ENCODE measurements around the gene RUNDC1. TPM values are rescaled to one million over a fixed set of nuclear protein-coding genes. Genes with fewer than 3 reads are reported as not detected.

RUNDC1 gene
- total RNA-seq, 3 donors from 2014 or later = 22.2 to 27.0 (median 26.2) TPM

DNA sequence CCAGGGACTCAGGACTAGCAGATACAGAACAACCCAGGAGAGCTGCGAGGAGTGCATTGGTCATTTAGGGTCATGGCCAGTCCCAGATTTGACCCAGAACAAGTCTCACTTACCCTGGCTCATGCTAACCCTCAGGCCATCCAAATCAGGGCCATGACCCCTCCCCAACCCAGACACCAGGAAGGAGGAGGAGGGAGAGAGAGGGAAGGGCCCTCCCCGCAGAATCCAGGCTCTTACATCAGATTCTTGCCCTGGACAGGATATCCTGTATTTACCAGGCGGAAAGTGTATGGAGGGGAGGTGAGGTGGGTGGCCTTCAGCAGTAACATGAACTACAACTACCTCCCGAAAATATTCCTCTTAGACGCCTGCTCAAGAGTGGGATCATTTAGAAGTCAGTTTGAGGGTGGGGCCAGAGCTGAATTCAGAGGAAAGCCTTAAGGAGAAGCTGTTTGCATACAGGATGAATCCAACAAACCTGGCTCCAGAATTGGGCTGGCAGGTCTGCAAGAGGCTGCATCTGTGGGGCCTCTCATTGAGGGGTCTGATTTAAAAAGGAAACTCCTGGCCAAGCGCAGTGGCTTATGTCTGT, 39.8 kb downstream of the RUNDC1 start:
- ATAC-seq = no peak
- Histone ChIP-seq H3K4me1 (ENCODE audit: low read depth) (peaks cover 24% of the 10 kb centered on the region), H3K4me3 (no peak overlapping the region)

DNA sequence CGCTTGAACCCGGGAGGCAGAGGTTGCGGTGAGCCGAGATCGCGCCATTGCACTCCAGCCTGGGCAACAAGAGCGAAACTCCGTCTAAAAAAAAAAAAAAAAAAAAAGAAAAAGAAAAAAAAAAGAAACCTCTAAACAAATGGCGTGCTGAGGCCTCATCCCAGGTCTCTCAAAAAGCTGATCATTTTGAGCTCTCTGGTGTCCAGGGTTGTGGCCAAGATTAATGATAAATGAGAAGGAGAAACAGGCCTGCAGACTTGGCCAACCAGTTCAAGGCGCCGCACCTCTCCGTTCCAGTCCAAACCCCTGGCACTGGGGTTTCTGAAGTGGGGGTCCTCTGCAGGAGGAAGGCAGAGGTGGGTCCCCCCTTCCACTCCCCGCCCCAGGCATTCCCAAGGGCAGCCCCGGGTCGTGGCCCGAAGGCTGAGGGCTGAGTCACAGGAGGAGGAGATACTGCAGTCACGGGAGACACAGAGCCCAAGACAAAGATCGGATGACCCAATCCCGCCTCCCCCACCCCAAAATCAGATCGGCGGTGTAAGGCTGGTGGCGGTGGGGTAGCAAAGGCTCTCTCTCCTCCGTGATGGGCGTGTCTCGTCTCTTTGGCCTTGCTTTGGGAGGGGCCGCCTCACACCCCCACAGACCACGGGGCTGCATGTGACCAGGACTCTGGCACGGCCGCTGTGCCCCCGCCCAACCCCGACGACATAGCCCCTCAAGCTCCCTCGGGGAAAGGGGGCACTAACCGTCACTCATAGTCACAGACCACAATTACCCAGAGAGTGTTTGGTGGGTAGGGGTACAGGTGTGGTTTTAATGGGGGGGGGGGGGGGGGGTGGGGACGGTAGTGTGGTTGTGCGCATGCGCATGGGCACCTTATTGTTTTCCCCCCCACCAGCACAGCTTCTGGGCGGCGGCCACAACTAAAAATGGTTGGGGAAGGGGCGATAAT, 40.7 kb downstream of the RUNDC1 start:
- intact Hi-C loops (cut with DNase I, micrococcal nuclease) = no loop called here
- no peaks in the 10 kb centered on the region for H3K36me3 ChIP-seq (ENCODE audit: low read depth)
- peaks cover 24% of the 10 kb centered on the region for H3K4me1 ChIP-seq (ENCODE audit: low read depth)
- peak; percentile 18 for ATAC-seq
- H3K9me3 ChIP-seq = no peaks in the 10 kb centered on the region
- TF ChIP-seq, protein P1, sequence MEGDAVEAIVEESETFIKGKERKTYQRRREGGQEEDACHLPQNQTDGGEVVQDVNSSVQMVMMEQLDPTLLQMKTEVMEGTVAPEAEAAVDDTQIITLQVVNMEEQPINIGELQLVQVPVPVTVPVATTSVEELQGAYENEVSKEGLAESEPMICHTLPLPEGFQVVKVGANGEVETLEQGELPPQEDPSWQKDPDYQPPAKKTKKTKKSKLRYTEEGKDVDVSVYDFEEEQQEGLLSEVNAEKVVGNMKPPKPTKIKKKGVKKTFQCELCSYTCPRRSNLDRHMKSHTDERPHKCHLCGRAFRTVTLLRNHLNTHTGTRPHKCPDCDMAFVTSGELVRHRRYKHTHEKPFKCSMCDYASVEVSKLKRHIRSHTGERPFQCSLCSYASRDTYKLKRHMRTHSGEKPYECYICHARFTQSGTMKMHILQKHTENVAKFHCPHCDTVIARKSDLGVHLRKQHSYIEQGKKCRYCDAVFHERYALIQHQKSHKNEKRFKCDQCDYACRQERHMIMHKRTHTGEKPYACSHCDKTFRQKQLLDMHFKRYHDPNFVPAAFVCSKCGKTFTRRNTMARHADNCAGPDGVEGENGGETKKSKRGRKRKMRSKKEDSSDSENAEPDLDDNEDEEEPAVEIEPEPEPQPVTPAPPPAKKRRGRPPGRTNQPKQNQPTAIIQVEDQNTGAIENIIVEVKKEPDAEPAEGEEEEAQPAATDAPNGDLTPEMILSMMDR (IDR thresholded peaks at IDR 0.05) = no peak
- H3K4me3 ChIP-seq = peak overlapping the region; percentile 75
- peak; percentile 64 to 78 (median 73) for DNase-seq

More for the DNA sequence above, 39.8 kb downstream of the RUNDC1 start:
- intact Hi-C loops (cut with DNase I, micrococcal nuclease) = no loop called here
- H3K36me3 ChIP-seq (ENCODE audit: low read depth) = no peaks in the 10 kb centered on the region
- no peak for DNase-seq
- H3K9me3 ChIP-seq = no peaks in the 10 kb centered on the region
- TF ChIP-seq, protein P1 (IDR thresholded peaks at IDR 0.05) = no peak

DNA sequence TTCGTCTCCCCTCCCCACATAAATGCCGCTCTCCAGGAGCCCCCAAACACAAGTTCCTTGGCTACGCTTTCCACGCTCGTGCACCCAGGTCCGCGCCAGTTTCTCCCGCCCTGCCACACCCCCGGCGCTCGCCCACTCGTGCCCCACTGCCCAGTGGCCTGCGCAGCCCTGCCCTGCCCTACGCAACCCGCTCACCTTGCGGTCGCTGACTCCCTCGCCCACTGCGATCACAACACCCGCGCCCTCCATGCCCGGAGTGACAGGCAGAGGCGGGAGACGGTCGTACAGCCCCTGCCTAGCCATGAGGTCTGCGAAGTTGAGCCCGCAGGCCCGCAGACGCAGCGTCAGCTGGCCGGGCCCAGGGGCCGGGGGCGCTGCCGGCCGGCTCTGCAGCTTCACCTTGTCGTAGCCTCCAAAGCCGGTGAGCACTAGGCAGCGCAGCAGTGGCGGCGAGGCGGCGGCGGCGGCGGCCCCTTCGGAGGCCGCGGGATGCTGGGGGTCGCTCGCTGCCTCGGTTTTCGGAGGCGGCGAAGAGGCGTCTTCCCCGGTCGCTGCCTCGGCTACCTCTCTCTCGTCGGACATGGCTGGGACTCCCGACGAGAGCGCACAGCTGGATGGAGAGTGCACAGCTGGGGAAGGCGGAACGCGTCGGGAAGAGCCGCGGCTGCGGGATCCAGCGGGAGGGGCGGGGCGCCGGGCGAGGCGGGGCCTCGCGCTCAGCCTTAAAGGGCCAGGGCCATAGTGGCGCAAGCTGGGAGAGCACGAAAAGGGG, 41.6 kb downstream of the RUNDC1 start, which contains the start of gene VAT1:
Gene VAT1 (minus strand): TSS at position 645 of the 772 bp plus-strand sequence. CDS start 63 bp downstream, at position 582.
- peaks cover 24% of the 10 kb centered on the region for H3K4me1 ChIP-seq (ENCODE audit: low read depth)
- no peaks in the 10 kb centered on the region for H3K36me3 ChIP-seq (ENCODE audit: low read depth)
- ATAC-seq = peak; percentile 86
- DNase-seq = peak; percentile 86 to 89 (median 88)
- intact Hi-C loops (cut with DNase I, micrococcal nuclease) = no loop called here
- no peaks in the 10 kb centered on the region for H3K9me3 ChIP-seq
- peak within 1 kb of the TSS; percentile 75 for H3K4me3 ChIP-seq
- TF ChIP-seq, protein P1 (IDR thresholded peaks at IDR 0.05) = no peak

DNA sequence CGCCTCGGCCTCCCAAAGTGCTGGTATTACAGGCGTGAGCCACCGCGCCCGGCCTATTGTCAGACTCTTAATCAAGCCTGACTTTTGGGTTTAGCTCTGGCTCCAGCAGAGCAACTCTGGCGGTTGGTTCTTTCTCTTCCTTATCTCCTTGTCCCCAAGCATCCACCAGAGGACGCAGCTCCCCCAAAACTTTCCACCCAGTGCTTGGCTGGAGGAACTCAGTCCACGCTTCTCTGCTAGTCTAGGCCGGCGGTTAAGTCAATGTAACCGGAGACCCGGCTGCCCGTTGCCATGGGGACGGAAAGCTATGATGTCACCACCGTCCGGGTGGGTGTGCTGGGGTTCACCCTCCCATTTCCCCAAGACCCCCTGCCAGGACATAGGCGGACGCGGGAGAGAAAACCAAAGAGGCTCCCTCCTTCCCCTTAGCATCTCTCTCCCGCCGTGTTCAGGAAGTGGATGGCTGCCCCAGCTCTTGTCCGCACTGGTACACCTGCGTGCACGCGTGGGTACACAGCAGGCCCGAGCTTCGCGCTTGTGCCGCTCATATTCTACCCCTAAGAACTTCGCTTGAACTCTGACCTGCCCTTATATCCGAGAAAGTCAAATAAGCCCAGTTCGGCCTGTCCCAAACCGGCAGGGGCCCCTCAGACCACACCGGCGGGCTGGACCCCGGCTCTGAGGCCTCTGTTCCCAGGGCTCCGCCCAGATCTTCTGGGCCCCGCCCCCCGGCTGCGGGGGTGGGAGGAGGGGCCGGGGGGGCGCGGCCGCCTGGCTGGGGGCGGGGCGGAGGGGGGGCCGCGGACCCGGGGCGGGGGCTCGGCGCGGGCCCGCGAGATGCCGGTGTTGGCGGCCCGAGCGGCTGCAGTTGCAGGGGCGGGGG, 44.3 kb downstream of the RUNDC1 start, which contains the start of gene RND2:
Gene RND2 (plus strand): TSS at position 825 of the 883 bp plus-strand sequence. CDS start 117 bp downstream, outside the sequence.
- Histone ChIP-seq H3K9me3 (no peaks in the 10 kb centered on the region), H3K4me1 (ENCODE audit: low read depth) (peaks cover 18% of the 10 kb centered on the region), H3K36me3 (ENCODE audit: low read depth) (no peaks in the 10 kb centered on the region), H3K4me3 (no peak within 1 kb of the TSS)
- ATAC-seq = peak; percentile 69
- peak; percentile 81 to 84 (median 83) for DNase-seq
- intact Hi-C loops (cut with DNase I, micrococcal nuclease) = no loop called here
- TF ChIP-seq, protein P1 (IDR thresholded peaks at IDR 0.05) = peak; percentile 32
